Esophagus squamous epithelium (tissue), 4 donors: ENCODE data around the gene DNAJC12.

Source experiments
- POLR2A ChIP-seq, 4 donors: fragments of 450-650 bp; IDR thresholded peaks; one replicate each; pipeline ENCODE4 v1.6.1; 2017; ENCODE audit warnings: antibody characterized with exemption in 4 of 4, mild to moderate bottlenecking in 4 of 4, moderate library complexity in 3 of 4
- TF ChIP-seq, protein P1 (sequence below), 6 experiments: fragments of 450-650 bp in 4 of 6; fragments of 200-600 bp in 2 of 6; sonication (generic) in 2 of 6; IDR thresholded peaks; one replicate each; pipeline ENCODE4 v1.5.1; 2016 to 2019; ENCODE audit warnings: antibody characterized with exemption in 6 of 6, mild to moderate bottlenecking in 4 of 6, moderate library complexity in 4 of 6

DNA sequence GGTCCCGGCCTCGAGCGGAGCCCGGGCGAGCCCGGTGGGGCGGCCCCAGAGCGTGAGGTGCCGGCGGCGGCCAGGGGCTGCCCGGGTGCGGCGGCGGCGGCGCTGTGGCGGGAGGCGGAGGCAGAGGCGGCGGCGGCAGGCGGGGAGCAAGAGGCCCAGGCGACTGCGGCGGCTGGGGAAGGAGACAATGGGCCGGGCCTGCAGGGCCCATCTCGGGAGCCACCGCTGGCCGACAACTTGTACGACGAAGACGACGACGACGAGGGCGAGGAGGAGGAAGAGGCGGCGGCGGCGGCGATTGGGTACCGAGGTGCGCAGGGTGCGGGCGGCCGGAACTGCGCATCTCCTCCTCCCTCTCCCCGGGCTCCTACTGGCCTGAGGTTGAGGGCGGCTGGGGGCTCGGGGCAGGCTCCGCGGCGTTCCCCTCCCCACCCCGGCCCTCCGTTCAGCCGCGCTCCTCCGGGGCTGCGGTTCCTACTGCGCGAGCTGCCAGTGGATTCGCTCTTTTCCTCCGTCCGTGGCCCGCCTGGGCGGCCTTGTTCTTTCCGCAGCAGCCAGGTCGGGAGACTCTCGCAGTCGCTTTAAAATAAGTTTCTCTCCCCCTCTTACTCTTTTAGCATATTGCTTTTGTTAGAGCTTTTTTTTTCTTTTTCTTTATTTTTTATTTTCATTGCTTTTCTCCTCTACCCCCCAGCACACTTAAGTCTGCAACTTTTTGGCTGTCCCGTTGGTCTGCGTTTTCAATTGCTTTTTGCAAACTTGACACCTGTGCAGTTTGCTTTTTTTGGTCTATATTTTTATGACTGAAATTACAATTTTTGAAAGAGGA lies 47.1 kb upstream of the DNAJC12 start:
- no peak for TF ChIP-seq POLR2A (IDR thresholded peaks at IDR 0.05)
- TF ChIP-seq, protein P1, sequence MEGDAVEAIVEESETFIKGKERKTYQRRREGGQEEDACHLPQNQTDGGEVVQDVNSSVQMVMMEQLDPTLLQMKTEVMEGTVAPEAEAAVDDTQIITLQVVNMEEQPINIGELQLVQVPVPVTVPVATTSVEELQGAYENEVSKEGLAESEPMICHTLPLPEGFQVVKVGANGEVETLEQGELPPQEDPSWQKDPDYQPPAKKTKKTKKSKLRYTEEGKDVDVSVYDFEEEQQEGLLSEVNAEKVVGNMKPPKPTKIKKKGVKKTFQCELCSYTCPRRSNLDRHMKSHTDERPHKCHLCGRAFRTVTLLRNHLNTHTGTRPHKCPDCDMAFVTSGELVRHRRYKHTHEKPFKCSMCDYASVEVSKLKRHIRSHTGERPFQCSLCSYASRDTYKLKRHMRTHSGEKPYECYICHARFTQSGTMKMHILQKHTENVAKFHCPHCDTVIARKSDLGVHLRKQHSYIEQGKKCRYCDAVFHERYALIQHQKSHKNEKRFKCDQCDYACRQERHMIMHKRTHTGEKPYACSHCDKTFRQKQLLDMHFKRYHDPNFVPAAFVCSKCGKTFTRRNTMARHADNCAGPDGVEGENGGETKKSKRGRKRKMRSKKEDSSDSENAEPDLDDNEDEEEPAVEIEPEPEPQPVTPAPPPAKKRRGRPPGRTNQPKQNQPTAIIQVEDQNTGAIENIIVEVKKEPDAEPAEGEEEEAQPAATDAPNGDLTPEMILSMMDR (IDR thresholded peaks at IDR 0.05) = no peak
